GM13977 (cell line): Measurements from ENCODE around the gene THRA.

Experiments used
- DNase-seq: peaks from one replicate; pipeline ENCODE4 v3.0.0; 2012; ENCODE audit warnings: low spot score
- in situ Hi-C: fragments of 300-500 bp; cut with MboI; formaldehyde crosslinking; loops from one replicate; pipeline ENCODE4 v1.12.0; 2022; ENCODE audit warnings: low sequenced_read_pairs, low pct_unique_long_range_greater_than_20kb, mixed read lengths, inconsistent platforms; ENCODE audit not compliant: unreplicated experiment
- TF ChIP-seq, protein P1 (sequence below): IDR thresholded peaks from 2 replicates; pipeline ENCODE4 v1.5.1; 2012; ENCODE audit warnings: mild to moderate bottlenecking, control low read depth; ENCODE audit not compliant: insufficient read depth; ENCODE audit errors: extremely low read depth, missing control alignments

THRA gene

GRCh38 chr17:40028595-40028994 is 34.2 kb upstream of the THRA start:
- TF ChIP-seq, protein P1, sequence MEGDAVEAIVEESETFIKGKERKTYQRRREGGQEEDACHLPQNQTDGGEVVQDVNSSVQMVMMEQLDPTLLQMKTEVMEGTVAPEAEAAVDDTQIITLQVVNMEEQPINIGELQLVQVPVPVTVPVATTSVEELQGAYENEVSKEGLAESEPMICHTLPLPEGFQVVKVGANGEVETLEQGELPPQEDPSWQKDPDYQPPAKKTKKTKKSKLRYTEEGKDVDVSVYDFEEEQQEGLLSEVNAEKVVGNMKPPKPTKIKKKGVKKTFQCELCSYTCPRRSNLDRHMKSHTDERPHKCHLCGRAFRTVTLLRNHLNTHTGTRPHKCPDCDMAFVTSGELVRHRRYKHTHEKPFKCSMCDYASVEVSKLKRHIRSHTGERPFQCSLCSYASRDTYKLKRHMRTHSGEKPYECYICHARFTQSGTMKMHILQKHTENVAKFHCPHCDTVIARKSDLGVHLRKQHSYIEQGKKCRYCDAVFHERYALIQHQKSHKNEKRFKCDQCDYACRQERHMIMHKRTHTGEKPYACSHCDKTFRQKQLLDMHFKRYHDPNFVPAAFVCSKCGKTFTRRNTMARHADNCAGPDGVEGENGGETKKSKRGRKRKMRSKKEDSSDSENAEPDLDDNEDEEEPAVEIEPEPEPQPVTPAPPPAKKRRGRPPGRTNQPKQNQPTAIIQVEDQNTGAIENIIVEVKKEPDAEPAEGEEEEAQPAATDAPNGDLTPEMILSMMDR = no peak
- no peak for DNase-seq
- in situ Hi-C loops = no loop called here

GRCh38 chr17:40031706-40032105 is 31.1 kb upstream of the THRA start:
- TF ChIP-seq, protein P1 = no peak
- DNase-seq = no peak
- in situ Hi-C loops = no loop called here

GRCh38 chr17:40032322-40033320 is 30.1 kb upstream of the THRA start:
- no peak for DNase-seq
- in situ Hi-C loops = no loop called here
- TF ChIP-seq, protein P1 = no peak

DNA sequence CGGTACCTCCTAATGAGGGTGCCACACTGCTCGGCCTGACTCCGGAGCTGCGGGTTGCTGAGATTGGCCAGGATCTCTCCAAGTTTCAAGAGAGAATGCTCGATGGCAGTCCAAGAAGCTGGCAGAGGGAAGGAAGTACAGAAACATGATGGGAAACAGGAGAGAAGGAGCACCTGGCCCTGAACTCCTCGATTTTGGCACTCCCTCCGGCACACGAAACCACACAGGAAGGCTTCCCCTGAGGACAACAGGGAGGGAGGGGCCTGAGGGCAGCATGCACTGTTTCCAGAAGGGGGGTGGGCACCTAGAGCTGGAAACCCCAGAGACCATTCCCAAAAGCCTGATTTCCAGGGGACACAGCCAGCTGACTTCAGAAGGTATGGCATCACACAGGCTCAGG is 29.4 kb upstream of the THRA start:
- in situ Hi-C loops = no loop called here
- TF ChIP-seq, protein P1 = no peak
- DNase-seq = no peak

GRCh38 chr17:40034426-40035161 is 28.2 kb upstream of the THRA start:
- no peak for DNase-seq
- in situ Hi-C loops = no loop called here
- TF ChIP-seq, protein P1 = no peak

DNA sequence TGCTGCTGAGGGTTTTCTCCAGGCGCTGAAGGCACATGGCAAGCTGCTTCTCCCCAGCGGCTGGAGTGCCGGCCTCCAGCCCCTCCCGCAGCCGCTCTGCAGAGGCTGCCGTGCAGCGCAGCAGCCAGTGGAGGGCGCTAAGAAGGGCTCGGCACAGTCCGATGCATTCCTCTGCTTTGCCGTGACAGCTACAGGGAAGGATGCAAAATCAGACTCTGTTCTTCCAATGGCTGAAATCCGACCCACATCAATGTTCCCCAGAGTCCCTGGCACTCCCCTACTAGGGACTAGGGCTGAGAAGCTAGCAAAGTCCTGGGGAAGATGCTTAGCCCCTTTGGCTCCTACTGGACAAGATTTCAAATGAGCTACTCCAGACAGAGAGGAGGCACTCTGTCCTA is 27.6 kb upstream of the THRA start:
- TF ChIP-seq, protein P1 = peak; percentile 39
- in situ Hi-C loops = no loop called here
- no peak for DNase-seq
